Astrocyte of the spinal cord (primary cell): ENCODE data around the gene POLR1D.
"Not testable (repeated sequence)": the region's sequence is repeated elsewhere in the genome, so short reads cannot be mapped to it uniquely, and the experiment has no call there.

ENCODE experiments used
- DNase-seq: peaks from one replicate; pipeline ENCODE4 v3.0.0; 2011; ENCODE audit warnings: low read depth, low spot score
- H3K4me3 ChIP-seq: 2 replicates; pipeline ENCODE4 v1.5.1; 2011; ENCODE audit warnings: low read depth, mild to moderate bottlenecking, low read length, moderate library complexity
- CTCF ChIP-seq: IDR thresholded peaks from 2 replicates; pipeline ENCODE4 v1.5.1; 2012; ENCODE audit warnings: low read depth, mild to moderate bottlenecking, low read length, inconsistent platforms
- in situ Hi-C: cut with HindIII; loops from 2 replicates; pipeline ENCODE4 v1.10.0; 2017; ENCODE audit warnings: low sequenced_read_pairs

POLR1D gene

GRCh38 chr13:27621116-27621365, 651 bp upstream of the POLR1D start:
- no peak for TF ChIP-seq CTCF
- peak overlapping the region; percentile 72 for H3K4me3 ChIP-seq
- peak; percentile 63 for DNase-seq
- in situ Hi-C loops: no loop called here

- peak overlapping the region; percentile 72 for H3K4me3 ChIP-seq
- DNase-seq: peak; percentile 27
- in situ Hi-C loops: no loop called here
- peak; percentile 46 for TF ChIP-seq CTCF
Measured at GRCh38 chr13:27622102-27622820, 569 bp downstream of the POLR1D start.

GRCh38 chr13:27622881-27623280, 1.2 kb downstream of the POLR1D start:
- TF ChIP-seq CTCF: no peak
- H3K4me3 ChIP-seq: no peak overlapping the region
- no peak for DNase-seq
- in situ Hi-C loops: no loop called here

- in situ Hi-C loops: no loop called here
- DNase-seq: no peak
- no peak overlapping the region for H3K4me3 ChIP-seq
- no peak for TF ChIP-seq CTCF
Measured at GRCh38 chr13:27624071-27624470, 2.4 kb downstream of the POLR1D start.

GRCh38 chr13:27625839-27626238, 4.1 kb downstream of the POLR1D start:
- in situ Hi-C loops: no loop called here
- DNase-seq: no peak
- no peak overlapping the region for H3K4me3 ChIP-seq
- no peak for TF ChIP-seq CTCF

- no peak for TF ChIP-seq CTCF
- no peak overlapping the region for H3K4me3 ChIP-seq
- no peak for DNase-seq
- in situ Hi-C loops: no loop called here
Measured at GRCh38 chr13:27627380-27627779, 5.7 kb downstream of the POLR1D start.

GRCh38 chr13:27628081-27628480, 6.4 kb downstream of the POLR1D start:
- no peak for DNase-seq
- no peak overlapping the region for H3K4me3 ChIP-seq
- in situ Hi-C loops: no loop called here
- no peak for TF ChIP-seq CTCF

- H3K4me3 ChIP-seq, in situ Hi-C loops, DNase-seq: not testable (repeated sequence)
Measured at GRCh38 chr13:27628766-27629165, 7.1 kb downstream of the POLR1D start.
